K562 (cell line): Measurements from ENCODE around the gene ZNF628. TPM values are rescaled to one million over a fixed set of nuclear protein-coding genes. Genes with fewer than 3 reads are reported as not detected.

ENCODE experiments used
- ARID1B ChIP-seq: fragments of 450-650 bp; IDR thresholded peaks from 2 replicates; pipeline ENCODE4 v1.6.1; 2016; ENCODE audit warnings: antibody characterized with exemption, mild to moderate bottlenecking, inconsistent platforms
- ATF1 ChIP-seq, 2 experiments: fragments of 450-650 bp in 1 of 2; IDR thresholded peaks; 2 replicates each; pipeline ENCODE4 v1.6.1; 2016; ENCODE audit warnings: missing compliant biosample characterization in 1 of 2, missing genetic modification characterization in 1 of 2
- ATF7 ChIP-seq: fragments of 450-650 bp; IDR thresholded peaks from 2 replicates; pipeline ENCODE4 v1.7.1; 2014; ENCODE audit warnings: mild to moderate bottlenecking, moderate library complexity
- IFI16 ChIP-seq: fragments of 250-450 bp; sonication (Bioruptor Pico); IDR thresholded peaks from 2 replicates; pipeline ENCODE4 v2.1.2; 2022; ENCODE audit warnings: mild to moderate bottlenecking, inconsistent platforms
- MAZ ChIP-seq, 2 experiments: fragments of 450-650 bp in 1 of 2; sonication (generic) in 1 of 2; formaldehyde crosslinking; IDR thresholded peaks in 1 of 2; conservative IDR thresholded peaks in 1 of 2; 2 replicates each; pipeline versions ENCODE4 v1.4.0 to v1.5.0; 2020; ENCODE audit warnings: mild to moderate bottlenecking in 1 of 2, missing genetic modification reagents in 1 of 2
- PHF8 ChIP-seq: fragments of 200-600 bp; sonication (generic); IDR thresholded peaks from 2 replicates; pipeline ENCODE4 v1.6.1; 2012; ENCODE audit warnings: mixed run types, mild to moderate bottlenecking, inconsistent platforms, low read length, moderate library complexity, borderline replicate concordance
- SMARCA4 ChIP-seq: fragments of 450-650 bp; IDR thresholded peaks from 2 replicates; pipeline ENCODE4 v1.6.1; 2016
- STAG1 ChIP-seq: sonication (generic); formaldehyde crosslinking; IDR thresholded peaks from 2 replicates; pipeline ENCODE4 v1.5.0; 2020; ENCODE audit warnings: missing genetic modification reagents, borderline replicate concordance
- TFAP4 ChIP-seq: sonication (generic); formaldehyde crosslinking; IDR thresholded peaks from 2 replicates; pipeline ENCODE4 v1.8.0; 2022; ENCODE audit warnings: missing genetic modification reagents, mild to moderate bottlenecking, moderate library complexity, borderline replicate concordance
- ZEB2 ChIP-seq: fragments of 450-650 bp; IDR thresholded peaks from 2 replicates; pipeline ENCODE4 v1.6.1; 2016
- ZNF699 ChIP-seq: fragments of 250-450 bp; sonication (Bioruptor Pico); IDR thresholded peaks from 2 replicates; pipeline ENCODE4 v1.8.0; 2021; ENCODE audit warnings: mild to moderate bottlenecking, moderate library complexity; ENCODE audit not compliant: insufficient replicate concordance
- polyA plus RNA-seq, 8 experiments: library from polyadenylated mRNA; depleted of rRNA in 4 of 8; stranded (reverse) in 5 of 8; unstranded in 3 of 8; fragments of >200 nt; fragmentation: Nextera tagmentation in 2 of 8; fragmentation: Illumina TruSeq in 1 of 8; extraction: Ambion mirVana in 2 of 8; extraction: Trizol in 1 of 8; gene quantifications; 2 replicates each; pipeline versions ENCODE4 v1.2.1 to v1.2.3, GENCODE V29; 2011 to 2014; ENCODE audit warnings: inconsistent platforms in 1 of 8, missing spikeins in 1 of 8
- total RNA-seq, 7 experiments: library from RNA; depleted of rRNA in 6 of 7; stranded (reverse); fragments of >200 nt in 6 of 7; fragmentation: Illumina TruSeq in 2 of 7; extraction: Trizol in 2 of 7; gene quantifications; 2 replicates each; pipeline versions ENCODE4 v1.2.1 to v1.2.3, GENCODE V29; 2011 to 2021; ENCODE audit warnings: low replicate concordance in 1 of 7
- TF ChIP-seq, protein P1 (sequence below), 2 experiments: fragments of 450-650 bp in 1 of 2; sonication (generic) in 1 of 2; formaldehyde crosslinking in 1 of 2; IDR thresholded peaks; 2 replicates each; pipeline versions ENCODE4 v1.7.1 to v1.9.0; 2016 to 2022; ENCODE audit warnings: inconsistent platforms in 1 of 2, mild to moderate bottlenecking in 1 of 2, missing genetic modification reagents in 1 of 2
- TF ChIP-seq, protein P2 (sequence below): IDR thresholded peaks from 3 replicates; pipeline ENCODE4 v1.6.1; 2011; ENCODE audit warnings: borderline replicate concordance, mild to moderate bottlenecking, moderate library complexity; ENCODE audit not compliant: insufficient read length; ENCODE audit errors: extremely low read depth

Gene ZNF628
- total and polyA plus RNA-seq, 9 of the 15 experiments (the other 6 are each of a cell fraction or from before 2014, with no cell fraction given) = 0.13 to 13.6 (median 2.2) TPM; not detected in 3

GRCh38 chr19:55494172-55494761, 17.9 kb downstream of the ZNF628 start (continued):
- TF ChIP-seq ATF1 (CRISPR knock-in tag; IDR thresholded peaks at IDR 0.05) (no peak), ATF1 (tag; IDR thresholded peaks at IDR 0.05) (peak; percentile 77), SMARCA4 (peak; percentile 32; the same call in 1 of the 2 replicates), TFAP4 (CRISPR knock-in tag) (peak; percentile 69; the same call in 1 of the 2 replicates), ARID1B (peak; percentile 23; the same call in 1 of the 2 replicates), PHF8 (peak; percentile 32; the same call in 1 of the 2 replicates), ZEB2 (0 out of 2 replicates have a peak, but pooled peaks have one; percentile 13), IFI16 (CRISPR knock-in tag) (no peak), ZNF699 (CRISPR knock-in tag) (no peak), STAG1 (CRISPR knock-in tag) (no peak), ATF7 (peak; percentile 33; the same call in 1 of the 2 replicates), MAZ (CRISPR knock-in tag; conservative IDR thresholded peaks at IDR 0.05 in 1 of 2, IDR thresholded peaks at IDR 0.05 in 1 of 2) (peak; percentile 32 to 67; a peak in 3 of 4 replicates)
- TF ChIP-seq, protein P1, sequence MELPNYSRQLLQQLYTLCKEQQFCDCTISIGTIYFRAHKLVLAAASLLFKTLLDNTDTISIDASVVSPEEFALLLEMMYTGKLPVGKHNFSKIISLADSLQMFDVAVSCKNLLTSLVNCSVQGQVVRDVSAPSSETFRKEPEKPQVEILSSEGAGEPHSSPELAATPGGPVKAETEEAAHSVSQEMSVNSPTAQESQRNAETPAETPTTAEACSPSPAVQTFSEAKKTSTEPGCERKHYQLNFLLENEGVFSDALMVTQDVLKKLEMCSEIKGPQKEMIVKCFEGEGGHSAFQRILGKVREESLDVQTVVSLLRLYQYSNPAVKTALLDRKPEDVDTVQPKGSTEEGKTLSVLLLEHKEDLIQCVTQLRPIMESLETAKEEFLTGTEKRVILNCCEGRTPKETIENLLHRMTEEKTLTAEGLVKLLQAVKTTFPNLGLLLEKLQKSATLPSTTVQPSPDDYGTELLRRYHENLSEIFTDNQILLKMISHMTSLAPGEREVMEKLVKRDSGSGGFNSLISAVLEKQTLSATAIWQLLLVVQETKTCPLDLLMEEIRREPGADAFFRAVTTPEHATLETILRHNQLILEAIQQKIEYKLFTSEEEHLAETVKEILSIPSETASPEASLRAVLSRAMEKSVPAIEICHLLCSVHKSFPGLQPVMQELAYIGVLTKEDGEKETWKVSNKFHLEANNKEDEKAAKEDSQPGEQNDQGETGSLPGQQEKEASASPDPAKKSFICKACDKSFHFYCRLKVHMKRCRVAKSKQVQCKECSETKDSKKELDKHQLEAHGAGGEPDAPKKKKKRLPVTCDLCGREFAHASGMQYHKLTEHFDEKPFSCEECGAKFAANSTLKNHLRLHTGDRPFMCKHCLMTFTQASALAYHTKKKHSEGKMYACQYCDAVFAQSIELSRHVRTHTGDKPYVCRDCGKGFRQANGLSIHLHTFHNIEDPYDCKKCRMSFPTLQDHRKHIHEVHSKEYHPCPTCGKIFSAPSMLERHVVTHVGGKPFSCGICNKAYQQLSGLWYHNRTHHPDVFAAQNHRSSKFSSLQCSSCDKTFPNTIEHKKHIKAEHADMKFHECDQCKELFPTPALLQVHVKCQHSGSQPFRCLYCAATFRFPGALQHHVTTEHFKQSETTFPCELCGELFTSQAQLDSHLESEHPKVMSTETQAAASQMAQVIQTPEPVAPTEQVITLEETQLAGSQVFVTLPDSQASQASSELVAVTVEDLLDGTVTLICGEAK (IDR thresholded peaks at IDR 0.05) = 0 out of 2 replicates have a peak, but pooled peaks have one; percentile 21
- TF ChIP-seq, protein P1 (CRISPR knock-in tag; IDR thresholded peaks at IDR 0.05) = no peak
- TF ChIP-seq, protein P2, sequence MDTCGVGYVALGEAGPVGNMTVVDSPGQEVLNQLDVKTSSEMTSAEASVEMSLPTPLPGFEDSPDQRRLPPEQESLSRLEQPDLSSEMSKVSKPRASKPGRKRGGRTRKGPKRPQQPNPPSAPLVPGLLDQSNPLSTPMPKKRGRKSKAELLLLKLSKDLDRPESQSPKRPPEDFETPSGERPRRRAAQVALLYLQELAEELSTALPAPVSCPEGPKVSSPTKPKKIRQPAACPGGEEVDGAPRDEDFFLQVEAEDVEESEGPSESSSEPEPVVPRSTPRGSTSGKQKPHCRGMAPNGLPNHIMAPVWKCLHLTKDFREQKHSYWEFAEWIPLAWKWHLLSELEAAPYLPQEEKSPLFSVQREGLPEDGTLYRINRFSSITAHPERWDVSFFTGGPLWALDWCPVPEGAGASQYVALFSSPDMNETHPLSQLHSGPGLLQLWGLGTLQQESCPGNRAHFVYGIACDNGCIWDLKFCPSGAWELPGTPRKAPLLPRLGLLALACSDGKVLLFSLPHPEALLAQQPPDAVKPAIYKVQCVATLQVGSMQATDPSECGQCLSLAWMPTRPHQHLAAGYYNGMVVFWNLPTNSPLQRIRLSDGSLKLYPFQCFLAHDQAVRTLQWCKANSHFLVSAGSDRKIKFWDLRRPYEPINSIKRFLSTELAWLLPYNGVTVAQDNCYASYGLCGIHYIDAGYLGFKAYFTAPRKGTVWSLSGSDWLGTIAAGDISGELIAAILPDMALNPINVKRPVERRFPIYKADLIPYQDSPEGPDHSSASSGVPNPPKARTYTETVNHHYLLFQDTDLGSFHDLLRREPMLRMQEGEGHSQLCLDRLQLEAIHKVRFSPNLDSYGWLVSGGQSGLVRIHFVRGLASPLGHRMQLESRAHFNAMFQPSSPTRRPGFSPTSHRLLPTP = no peak
